K562 (cell line): ENCODE measurements around the gene CRIM1. TPM values are rescaled to one million over a fixed set of nuclear protein-coding genes. Genes with fewer than 3 reads are reported as not detected.

Source experiments
- AFF1 ChIP-seq, 2 experiments: fragments of 450-650 bp; IDR thresholded peaks; 2 replicates each; pipeline ENCODE4 v1.6.1; 2018; ENCODE audit warnings: mild to moderate bottlenecking in 2 of 2, low read depth in 1 of 2; ENCODE audit not compliant: partially characterized antibody in 2 of 2
- ARID2 ChIP-seq: fragments of 450-650 bp; IDR thresholded peaks from 2 replicates; pipeline ENCODE4 v1.6.1; 2017; ENCODE audit warnings: antibody characterized with exemption, mild to moderate bottlenecking
- BMI1 ChIP-seq: fragments of 150-350 bp; IDR thresholded peaks from 2 replicates; pipeline ENCODE4 v1.6.1; 2014; ENCODE audit warnings: low read length
- CBFB ChIP-seq: sonication (generic); formaldehyde crosslinking; IDR thresholded peaks from 2 replicates; pipeline ENCODE4 v1.4.0; 2020; ENCODE audit warnings: mild to moderate bottlenecking, missing genetic modification reagents
- CEBPB ChIP-seq: fragments of 450-650 bp; IDR thresholded peaks from 2 replicates; pipeline ENCODE4 v1.6.1; 2016; ENCODE audit warnings: missing genetic modification characterization, missing compliant biosample characterization
- EGR1 ChIP-seq: fragments of 450-650 bp; conservative IDR thresholded peaks from 2 replicates; pipeline ENCODE4 v1.6.1; 2017; ENCODE audit warnings: mild to moderate bottlenecking
- EP300 ChIP-seq: IDR thresholded peaks from 2 replicates; pipeline ENCODE4 v1.6.1; 2012; ENCODE audit warnings: low read length, improper control_type of control experiment
- FOS ChIP-seq: IDR thresholded peaks from 3 replicates; pipeline ENCODE4 v1.6.1; 2011; ENCODE audit not compliant: insufficient read length; ENCODE audit errors: extremely low read depth
- HMG20A ChIP-seq: fragments of 450-650 bp; formaldehyde crosslinking; conservative IDR thresholded peaks from 2 replicates; pipeline ENCODE4 v1.4.0; 2020; ENCODE audit warnings: mild to moderate bottlenecking, mixed read lengths
- MBD1 ChIP-seq: fragments of 250-450 bp; sonication (Bioruptor Pico); IDR thresholded peaks from 2 replicates; pipeline ENCODE4 v1.8.0; 2022; ENCODE audit warnings: inconsistent platforms
- PHF20 ChIP-seq: fragments of 450-650 bp; IDR thresholded peaks from 2 replicates; pipeline ENCODE4 v1.6.1; 2018; ENCODE audit not compliant: partially characterized antibody
- PRMT5 ChIP-seq: sonication (generic); formaldehyde crosslinking; IDR thresholded peaks from 2 replicates; pipeline ENCODE4 v1.5.0; 2020; ENCODE audit warnings: missing genetic modification reagents
- PTTG1 ChIP-seq: fragments of 450-650 bp; IDR thresholded peaks from 2 replicates; pipeline ENCODE4 v1.6.1; 2016; ENCODE audit warnings: low read depth, mild to moderate bottlenecking, missing genetic modification characterization, missing compliant biosample characterization
- RAD51 ChIP-seq: fragments of 450-650 bp; IDR thresholded peaks from 2 replicates; pipeline ENCODE4 v1.7.1; 2016; ENCODE audit warnings: low read depth, mild to moderate bottlenecking, borderline replicate concordance
- RBM15 ChIP-seq: fragments of 200-400 bp; formaldehyde crosslinking; IDR thresholded peaks from 2 replicates; pipeline ENCODE4 v1.6.1; 2018; ENCODE audit warnings: mild to moderate bottlenecking, low read length, moderate library complexity; ENCODE audit not compliant: insufficient read depth
- RBM25 ChIP-seq: fragments of 200-400 bp; formaldehyde crosslinking; IDR thresholded peaks from 2 replicates; pipeline ENCODE4 v1.6.1; 2018; ENCODE audit warnings: low read length, low read depth, moderate library complexity; ENCODE audit not compliant: severe bottlenecking
- SMAD3 ChIP-seq: fragments of 450-650 bp; formaldehyde crosslinking; conservative IDR thresholded peaks from 2 replicates; pipeline ENCODE4 v1.4.0; 2020; ENCODE audit warnings: mild to moderate bottlenecking
- SUPT5H ChIP-seq: fragments of 450-650 bp; IDR thresholded peaks from 2 replicates; pipeline ENCODE4 v1.6.1; 2016
- TAF9B ChIP-seq: fragments of 450-650 bp; IDR thresholded peaks from 2 replicates; pipeline ENCODE4 v1.6.1; 2018; ENCODE audit warnings: mild to moderate bottlenecking; ENCODE audit not compliant: partially characterized antibody
- YY1 ChIP-seq, 3 experiments: IDR thresholded peaks; 2 replicates each; pipeline ENCODE4 v1.6.1; 2011; ENCODE audit warnings: low read length in 2 of 3, mild to moderate bottlenecking in 2 of 3, moderate library complexity in 2 of 3, borderline replicate concordance in 1 of 3, control low read depth in 1 of 3, low read depth in 1 of 3; ENCODE audit not compliant: insufficient read depth in 3 of 3, insufficient replicate concordance in 2 of 3, control insufficient read depth in 1 of 3, insufficient read length in 1 of 3; ENCODE audit errors: extremely low read depth in 1 of 3
- ZBTB5 ChIP-seq: fragments of 450-650 bp; IDR thresholded peaks from 2 replicates; pipeline ENCODE4 v1.6.1; 2017; ENCODE audit warnings: antibody characterized with exemption
- ZFP1 ChIP-seq: fragments of 450-650 bp; formaldehyde crosslinking; IDR thresholded peaks from 2 replicates; pipeline ENCODE4 v1.4.0; 2020; ENCODE audit warnings: mild to moderate bottlenecking, mixed read lengths
- ZNF24 ChIP-seq: fragments of 450-650 bp; IDR thresholded peaks from 2 replicates; pipeline ENCODE4 v1.6.1; 2016
- ZNF444 ChIP-seq: fragments of 250-450 bp; sonication (Bioruptor Pico); IDR thresholded peaks from 2 replicates; pipeline ENCODE4 v1.4.0; 2020; ENCODE audit warnings: mild to moderate bottlenecking, moderate library complexity
- ZNF551 ChIP-seq: fragments of 250-450 bp; sonication (Bioruptor Pico); IDR thresholded peaks from 2 replicates; pipeline ENCODE4 v1.5.0; 2021; ENCODE audit warnings: mild to moderate bottlenecking, moderate library complexity
- polyA plus RNA-seq, 8 experiments: library from polyadenylated mRNA; depleted of rRNA in 4 of 8; stranded (reverse) in 5 of 8; unstranded in 3 of 8; fragments of >200 nt; fragmentation: Nextera tagmentation in 2 of 8; fragmentation: Illumina TruSeq in 1 of 8; extraction: Ambion mirVana in 2 of 8; extraction: Trizol in 1 of 8; gene quantifications; 2 replicates each; pipeline versions ENCODE4 v1.2.1 to v1.2.3, GENCODE V29; 2011 to 2014; ENCODE audit warnings: inconsistent platforms in 1 of 8, missing spikeins in 1 of 8
- total RNA-seq, 7 experiments: library from RNA; depleted of rRNA in 6 of 7; stranded (reverse); fragments of >200 nt in 6 of 7; fragmentation: Illumina TruSeq in 2 of 7; extraction: Trizol in 2 of 7; gene quantifications; 2 replicates each; pipeline versions ENCODE4 v1.2.1 to v1.2.3, GENCODE V29; 2011 to 2021; ENCODE audit warnings: low replicate concordance in 1 of 7

CRIM1 gene
- total and polyA plus RNA-seq, 9 of the 15 experiments (the other 6 are each of a cell fraction or from before 2014, with no cell fraction given), result 0.01 to 0.36 (median 0.06) TPM; not detected in 1

GRCh38 chr2:36530983-36531354 is 175.4 kb downstream of the CRIM1 start (continued):
- TF ChIP-seq AFF1 (IDR thresholded peaks at IDR 0.05; ENCODE audit: low read depth in 1 of 2, partially characterized antibody in 2 of 2), result no peak
- TF ChIP-seq ZNF551 (CRISPR knock-in tag), result no peak
- no peak for TF ChIP-seq MBD1 (CRISPR knock-in tag)
- TF ChIP-seq BMI1, result no peak
- TF ChIP-seq PRMT5 (CRISPR knock-in tag), result no peak
- no peak for TF ChIP-seq EGR1
- no peak for TF ChIP-seq YY1 (IDR thresholded peaks at IDR 0.05; ENCODE audit: borderline replicate concordance in 1 of 3, control insufficient read depth in 1 of 3, extremely low read depth in 1 of 3, insufficient read depth in 3 of 3, insufficient read length in 1 of 3, insufficient replicate concordance in 2 of 3, low read depth in 1 of 3, low read length in 2 of 3)
- TF ChIP-seq ZNF24, result no peak
- no peak for TF ChIP-seq CBFB (CRISPR knock-in tag)
- no peak for TF ChIP-seq PTTG1 (tag)
- no peak for TF ChIP-seq ZFP1
- no peak for TF ChIP-seq ZBTB5
- TF ChIP-seq ZNF444, result no peak
- TF ChIP-seq RBM15, result no peak
- TF ChIP-seq RBM25, result no peak
- TF ChIP-seq PHF20, result no peak
- no peak for TF ChIP-seq FOS
- no peak for TF ChIP-seq HMG20A
- no peak for TF ChIP-seq TAF9B
- TF ChIP-seq SMAD3 (CRISPR knock-in tag), result no peak
- TF ChIP-seq RAD51, result no peak
- no peak for TF ChIP-seq ARID2
- TF ChIP-seq CEBPB, result no peak
- TF ChIP-seq EP300, result no peak
- TF ChIP-seq SUPT5H, result no peak
